ENCODE data around the gene TMCC2.

The TMCC2 gene

DNA sequence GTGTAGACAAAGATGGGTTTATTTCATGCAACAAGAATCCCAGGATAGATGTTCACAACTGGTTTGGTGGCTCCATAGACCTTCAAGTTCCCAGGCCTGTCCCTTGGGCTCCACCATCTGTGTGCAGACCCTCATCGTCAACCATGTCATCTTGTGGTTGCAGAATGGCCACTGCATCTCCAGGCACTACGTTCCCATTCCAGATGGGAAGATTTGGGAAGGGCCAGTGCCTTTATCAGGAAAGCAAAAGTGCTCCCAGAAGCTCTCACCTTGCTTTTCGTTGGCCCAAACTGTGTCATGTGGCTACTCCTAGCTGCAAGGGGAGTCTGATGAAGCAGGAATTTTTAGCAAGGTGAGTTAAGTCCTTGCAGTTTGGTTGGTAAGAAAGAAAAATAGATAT lies 12.8 kb downstream of the TMCC2 start:
- no peak for DNase-seq (ENCODE audit: low read depth in 2 of 2)

DNA sequence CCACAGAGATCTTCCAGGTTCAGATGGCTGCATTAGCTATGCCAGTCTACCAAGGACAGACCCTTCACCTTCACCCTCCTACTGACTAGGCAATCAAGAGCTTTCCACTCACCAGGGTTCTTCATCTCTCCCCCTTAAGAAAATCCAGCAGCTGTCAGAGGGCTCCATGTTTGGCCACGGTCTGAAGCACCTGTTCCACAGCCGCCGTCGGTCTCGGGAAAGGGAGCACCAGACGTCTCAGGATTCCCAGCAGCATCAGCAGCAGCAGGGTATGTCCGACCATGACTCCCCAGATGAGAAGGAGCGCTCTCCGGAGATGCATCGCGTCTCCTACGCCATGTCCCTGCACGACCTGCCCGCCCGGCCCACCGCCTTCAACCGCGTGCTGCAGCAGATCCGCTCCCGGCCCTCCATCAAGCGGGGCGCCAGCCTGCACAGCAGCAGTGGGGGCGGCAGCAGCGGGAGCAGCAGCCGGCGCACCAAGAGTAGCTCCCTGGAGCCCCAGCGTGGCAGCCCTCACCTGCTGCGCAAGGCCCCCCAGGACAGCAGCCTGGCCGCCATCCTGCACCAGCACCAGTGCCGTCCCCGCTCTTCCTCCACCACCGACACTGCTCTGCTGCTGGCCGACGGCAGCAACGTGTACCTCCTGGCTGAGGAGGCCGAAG lies 13.8 kb downstream of the TMCC2 start:
- DNase-seq (ENCODE audit: low read depth in 2 of 2): no peak

DNA sequence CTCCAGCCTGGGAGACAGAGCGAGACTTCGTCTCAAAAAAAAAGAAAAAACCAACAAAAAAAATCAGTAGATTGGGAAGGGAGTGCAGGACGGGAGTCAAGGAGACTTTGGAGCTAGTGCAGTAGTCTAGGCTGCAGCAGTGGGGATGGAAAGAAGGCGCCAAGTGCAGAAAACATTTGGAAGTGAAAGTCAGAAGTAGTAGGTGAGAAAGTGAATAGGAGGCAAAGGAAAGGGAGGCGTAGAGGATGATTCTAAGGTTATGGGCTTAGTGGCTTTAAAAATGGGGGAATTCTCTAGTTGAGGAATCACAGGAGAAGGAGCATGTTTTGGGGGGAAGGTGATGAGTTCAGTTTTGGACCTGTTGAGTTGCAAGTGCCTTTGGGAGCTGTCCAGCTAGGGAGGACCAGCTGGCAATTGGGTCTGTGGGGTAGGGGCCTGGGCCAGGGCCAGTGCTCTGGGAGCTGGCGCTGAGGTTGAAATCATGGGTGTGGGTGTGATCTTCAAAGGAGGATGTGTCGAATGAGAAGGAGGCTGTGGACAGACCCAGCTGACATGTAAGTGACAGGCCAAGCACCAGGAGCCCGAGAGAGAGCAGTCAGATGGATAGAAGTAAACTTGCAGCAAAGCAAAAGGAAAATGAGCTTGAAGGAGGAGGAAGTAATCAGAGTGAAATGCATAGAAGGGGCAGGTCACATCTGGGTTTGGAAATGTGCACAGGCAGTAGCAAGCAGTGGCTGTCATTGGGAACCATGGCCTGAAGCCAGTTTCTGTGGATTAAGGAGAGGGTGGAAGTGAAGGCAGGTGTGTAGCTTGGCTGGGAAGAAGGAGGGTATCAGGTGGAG lies 15.8 kb downstream of the TMCC2 start:
- DNase-seq (ENCODE audit: low read depth in 2 of 2): no peak

DNA sequence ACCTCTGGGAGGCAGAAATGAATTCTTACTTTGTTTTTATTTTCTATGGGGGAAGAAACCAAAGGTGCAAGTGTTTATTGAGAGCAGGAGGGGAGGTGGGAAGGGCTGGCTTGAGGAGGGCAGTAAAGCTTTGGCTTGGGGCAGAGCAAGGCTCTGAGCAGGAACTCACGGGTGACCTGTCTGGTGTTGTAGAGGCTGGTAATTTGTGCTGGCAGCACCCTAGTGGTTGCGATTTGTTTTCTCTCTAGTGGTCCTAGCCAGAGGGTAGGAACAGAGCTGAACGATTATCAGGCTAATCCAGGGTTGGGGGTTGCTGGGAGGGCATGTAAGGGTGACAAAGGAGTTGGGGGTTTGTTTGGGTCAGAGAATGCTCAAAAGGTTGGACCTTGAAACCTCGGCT lies 16.6 kb downstream of the TMCC2 start:
- no peak for DNase-seq (ENCODE audit: low read depth in 2 of 2)

DNA sequence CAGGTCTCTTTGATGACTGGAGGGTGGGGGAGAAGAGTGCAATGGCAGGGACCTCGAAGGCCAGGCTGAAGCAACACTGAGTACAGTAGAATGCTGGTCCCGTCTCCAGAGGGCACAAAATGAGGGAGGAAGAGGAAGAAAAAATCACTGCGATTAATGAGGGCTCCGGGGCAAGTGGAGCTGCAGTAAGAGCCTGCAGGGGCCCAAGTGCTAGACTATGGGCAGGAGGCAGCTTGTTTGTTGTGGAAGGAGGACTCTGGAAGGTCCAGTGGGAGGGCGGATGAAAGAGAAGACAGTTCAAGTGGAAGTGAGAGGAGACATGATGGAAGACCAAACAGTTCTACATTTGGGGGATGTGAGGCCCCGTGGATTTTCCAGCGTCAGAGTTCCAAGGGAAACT lies 17.4 kb downstream of the TMCC2 start:
- no peak for DNase-seq (ENCODE audit: low read depth in 2 of 2)

DNA sequence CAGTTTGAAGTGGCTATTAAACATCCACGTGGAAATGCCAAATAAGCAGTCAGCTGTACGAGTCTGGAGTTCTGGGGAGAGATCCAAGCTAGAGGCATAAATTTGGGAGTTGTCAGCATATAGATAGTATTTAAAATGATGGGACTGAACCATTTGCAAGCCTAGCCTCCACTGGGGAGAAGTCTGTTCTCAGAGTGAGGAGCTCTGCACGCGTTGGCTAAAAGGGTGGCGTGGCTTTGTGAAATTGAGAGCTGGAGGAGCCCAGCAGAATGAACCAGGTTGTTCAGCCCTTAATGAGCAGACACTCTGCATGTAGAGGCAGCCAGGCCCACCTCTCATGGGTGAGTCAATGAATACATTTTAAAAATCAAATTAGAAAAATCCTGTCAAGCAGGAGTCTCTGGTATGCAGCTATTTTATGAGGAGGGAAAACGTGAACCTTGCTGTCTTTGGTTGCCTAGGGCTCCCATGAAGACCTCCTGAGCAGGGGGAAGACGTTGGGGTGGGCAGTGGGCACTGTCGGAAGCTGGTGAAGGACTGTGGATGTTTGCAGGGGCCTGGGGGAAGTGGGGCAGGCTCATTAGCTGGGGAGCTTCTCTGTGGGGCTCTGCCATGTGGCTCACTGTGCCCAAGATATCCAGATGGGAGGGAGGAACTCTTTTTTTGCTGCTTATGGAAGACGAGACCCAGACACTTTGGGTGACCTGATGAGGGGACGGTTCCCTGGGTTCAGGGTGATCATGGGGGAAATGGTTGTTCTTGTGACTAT lies 18.8 kb downstream of the TMCC2 start:
- DNase-seq (ENCODE audit: low read depth in 2 of 2): no peak

DNA sequence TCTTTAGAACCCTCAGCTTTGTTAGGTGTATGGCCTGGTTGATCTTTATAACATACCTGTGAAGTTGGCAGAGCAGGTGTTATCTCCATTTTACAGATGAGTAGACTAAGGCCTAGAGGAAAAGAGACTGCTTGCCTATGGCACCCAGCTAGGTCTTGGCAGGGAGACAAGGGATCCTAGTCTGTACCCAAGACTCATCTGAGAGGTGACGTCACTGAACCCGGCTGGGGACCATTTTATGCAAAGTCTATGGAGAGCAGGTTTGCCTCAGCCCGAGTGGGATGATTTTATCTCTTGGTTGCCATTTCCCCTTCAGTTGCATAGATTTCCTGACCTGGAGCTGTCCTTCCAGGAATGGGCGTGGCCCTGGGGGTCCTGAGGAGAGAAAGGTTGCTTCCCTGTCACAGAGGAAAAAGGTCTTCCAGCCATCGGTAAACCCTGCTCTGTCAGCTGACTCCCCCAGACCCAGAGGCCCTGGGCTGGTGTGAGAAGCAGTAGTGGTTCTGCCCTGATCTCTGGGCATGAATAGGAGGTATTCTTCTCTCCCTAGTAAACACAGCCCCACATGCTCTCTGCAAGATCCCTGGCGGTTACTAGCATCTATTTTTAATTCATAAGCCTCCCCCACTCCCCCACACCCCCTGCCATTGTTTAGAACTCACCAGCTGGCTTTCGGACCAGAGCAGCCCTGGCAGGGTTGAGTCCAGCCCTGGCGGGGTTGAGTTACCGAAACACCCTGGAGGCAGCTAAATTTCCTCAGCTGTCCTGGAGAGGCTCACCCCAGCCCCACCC lies 19.6 kb downstream of the TMCC2 start:
- no peak for DNase-seq (ENCODE audit: low read depth in 2 of 2)

DNA sequence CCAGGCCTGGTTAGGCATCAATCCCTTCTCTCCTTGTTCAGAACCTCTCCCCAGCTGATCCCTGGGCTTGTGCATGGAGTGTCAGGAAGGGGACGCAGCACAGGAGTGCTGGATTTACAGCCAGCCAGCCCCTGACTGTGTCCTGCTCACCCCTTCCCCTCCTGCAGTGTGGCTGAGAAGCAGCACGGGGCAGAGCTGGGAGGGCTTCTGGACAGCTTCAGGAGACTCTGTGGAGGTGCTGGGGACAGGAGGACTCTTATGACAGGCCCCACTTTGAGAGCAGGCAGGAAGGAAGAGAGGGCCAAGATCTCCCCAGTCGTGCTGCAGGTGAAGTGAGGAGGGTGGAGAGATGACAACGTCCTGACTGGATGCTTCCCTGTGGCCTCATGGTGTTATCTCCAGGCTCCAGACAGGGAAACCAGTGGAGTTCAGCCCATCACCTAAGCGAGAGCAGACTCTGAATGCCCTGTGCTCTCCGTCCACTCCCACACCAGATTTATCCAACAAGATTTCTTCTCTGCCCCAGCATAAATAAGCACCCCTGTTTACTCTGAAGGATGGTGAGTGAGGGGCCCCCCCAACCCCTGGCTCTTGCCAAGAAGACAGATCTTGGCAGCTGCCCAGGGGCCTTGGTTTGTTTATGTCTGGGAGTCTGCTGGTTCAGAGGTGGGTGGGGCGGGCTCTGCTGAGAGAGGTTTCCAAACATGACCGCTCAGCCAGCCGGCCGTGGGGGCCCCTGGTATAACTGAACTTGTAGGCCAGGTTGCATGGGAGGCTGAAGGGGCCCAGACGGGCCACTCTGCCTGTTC lies 21.3 kb downstream of the TMCC2 start:
- no peak for DNase-seq (ENCODE audit: low read depth in 2 of 2)

DNA sequence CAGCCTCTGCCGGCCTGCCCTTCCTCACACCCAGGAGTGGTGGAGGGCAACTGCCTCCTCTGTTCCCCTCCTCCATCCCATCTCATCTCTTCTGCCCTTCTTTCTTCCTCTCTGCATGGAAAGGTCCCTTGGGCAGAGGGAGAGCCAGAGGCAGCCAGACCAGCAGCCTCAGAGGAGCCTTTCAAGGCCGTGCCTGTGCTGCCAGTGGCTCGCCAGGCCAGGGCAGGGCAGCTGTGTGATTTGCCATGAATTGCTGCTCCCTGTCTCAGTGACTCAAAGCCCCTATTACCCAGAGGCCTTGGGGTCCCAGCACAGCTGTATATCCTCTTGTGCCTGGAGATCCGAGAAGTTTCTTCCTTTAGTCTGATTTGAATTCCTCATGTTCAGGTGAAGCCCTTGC lies 21.9 kb downstream of the TMCC2 start:
- no peak for DNase-seq (ENCODE audit: low read depth in 2 of 2)

DNA sequence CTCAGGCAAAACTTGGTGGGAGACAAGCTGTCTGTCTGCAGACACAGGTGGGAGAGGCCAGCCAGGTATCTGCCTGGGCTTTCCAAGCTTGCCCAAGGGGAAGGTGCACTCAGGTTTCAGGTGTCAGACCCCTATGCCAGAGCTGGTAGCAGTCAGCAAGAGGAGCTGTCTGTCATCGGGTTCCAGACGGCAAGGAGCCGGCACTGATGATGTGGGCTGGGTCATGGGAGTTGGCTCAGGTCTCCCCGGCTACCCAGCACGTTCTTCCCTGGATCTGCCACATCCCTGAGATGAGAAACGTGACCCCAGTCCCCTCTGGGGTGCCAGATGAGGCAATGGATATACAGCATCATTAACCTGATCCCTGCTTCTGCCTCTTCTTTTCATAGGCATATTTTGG lies 23.0 kb downstream of the TMCC2 start:
- DNase-seq (ENCODE audit: low read depth in 2 of 2): no peak

DNA sequence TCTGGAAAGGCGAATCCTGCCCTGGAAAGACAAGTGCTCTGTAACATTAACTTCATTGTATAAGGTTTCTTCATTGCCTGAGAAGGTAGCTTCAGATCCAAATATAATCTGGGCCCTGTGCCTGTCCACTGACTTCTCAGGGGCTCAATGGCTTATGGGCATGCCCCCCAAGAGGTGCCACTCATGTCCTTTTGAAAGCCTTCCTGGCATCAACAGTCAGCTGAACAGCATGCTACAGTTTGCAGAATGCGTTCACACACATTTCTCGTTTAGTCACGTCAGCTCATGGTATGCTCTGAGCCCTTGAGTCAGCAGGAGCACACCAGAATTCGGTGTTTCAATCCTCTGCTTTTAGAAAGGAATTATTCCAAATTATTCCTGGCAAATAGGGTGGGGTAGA lies 23.8 kb downstream of the TMCC2 start:
- no peak for DNase-seq (ENCODE audit: low read depth in 2 of 2)

DNA sequence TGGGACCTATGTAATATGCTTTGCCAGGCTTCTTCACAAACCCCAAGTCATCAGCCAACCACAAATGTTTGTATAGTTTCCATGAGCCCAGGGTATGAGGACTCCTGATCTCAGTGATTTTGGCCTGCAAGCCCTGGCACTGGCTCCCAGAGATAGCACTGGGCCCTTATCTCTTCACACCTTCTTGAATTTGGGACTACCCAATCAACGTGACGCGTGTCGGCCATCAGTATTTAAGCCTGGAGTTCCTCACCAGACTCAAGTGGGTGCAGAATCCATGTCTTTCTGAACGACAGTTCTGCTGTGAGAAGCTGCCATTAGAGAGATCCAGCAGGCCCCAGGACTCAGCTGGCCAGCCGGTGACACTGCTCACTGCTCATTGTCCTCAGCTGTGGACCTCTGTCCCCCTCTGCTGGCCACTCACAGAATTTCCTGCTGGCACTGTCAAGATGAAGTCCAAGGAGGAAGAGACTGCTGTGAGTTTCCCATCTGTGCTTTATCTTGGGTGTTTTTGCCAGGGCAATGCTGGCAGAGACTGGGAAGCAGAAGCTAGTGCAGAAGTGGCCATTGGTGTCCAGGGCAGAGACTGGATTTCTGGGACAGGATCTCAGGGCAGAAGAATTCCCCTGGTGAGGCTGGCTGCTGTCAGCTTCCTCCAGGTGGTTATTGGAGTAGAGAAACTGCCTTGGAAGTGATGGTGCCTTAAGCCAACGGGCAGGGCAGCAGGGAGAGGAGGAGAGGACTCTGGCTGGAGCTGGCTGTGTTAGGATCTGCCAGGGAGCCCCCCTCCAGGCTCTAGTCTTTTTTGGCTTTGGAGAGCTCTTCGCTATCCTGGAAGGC lies 28.4 kb downstream of the TMCC2 start:
- no peak for DNase-seq (ENCODE audit: low read depth in 2 of 2)

DNA sequence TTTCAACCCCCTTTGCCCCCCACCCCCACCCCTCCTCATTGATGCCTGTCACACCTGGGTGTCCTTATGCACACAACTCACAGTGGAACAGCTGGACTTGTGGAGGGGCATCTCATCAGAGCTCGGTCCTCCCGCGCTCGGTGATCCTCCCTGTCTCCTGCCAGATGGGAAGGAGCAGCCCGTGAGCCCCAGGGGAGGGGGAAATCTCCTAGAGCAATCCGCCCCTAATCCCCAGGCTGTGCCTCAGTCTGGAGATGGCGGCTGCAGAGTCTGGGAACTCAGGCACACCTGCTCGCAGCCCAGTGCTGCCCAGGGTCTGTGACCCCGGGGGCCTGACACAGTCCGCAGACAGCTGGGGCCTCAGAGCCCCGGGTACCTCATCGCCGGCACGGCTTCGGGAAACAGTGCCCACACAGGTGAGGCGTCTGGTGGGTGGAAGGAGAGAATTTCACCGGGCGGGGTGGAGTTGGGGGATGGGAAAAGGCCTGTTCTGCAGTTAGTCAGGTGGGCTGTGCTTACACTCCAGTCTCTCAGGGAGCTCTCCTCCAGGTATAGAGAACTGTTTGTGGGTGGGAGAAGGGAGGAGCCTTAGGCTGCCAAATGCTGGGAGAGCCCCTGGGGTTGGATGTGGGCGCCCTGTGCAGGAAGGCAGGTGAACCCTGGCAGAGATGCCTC lies 29.3 kb downstream of the TMCC2 start:
- DNase-seq (ENCODE audit: low read depth in 2 of 2): no peak

DNA sequence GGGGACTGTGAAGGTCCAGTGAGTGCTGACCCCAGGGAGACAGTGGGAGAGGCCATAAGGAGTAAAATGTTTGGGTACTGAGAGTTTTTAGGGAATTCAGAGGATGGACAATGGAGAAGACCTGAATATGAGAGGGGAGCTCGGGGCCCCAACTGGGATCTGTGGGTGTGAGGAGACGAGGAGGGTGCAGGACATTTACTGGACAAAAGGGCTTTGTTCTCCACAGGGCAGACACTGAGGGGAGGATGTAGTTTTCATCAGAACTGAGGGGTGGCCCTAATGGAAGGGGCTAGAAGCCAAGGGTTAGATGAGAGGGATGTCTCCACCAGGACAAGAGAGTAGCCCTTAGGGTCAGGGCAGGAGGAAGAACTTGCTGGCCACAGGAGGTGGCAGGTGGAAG lies 30.0 kb downstream of the TMCC2 start:
- DNase-seq (ENCODE audit: low read depth in 2 of 2): no peak

DNA sequence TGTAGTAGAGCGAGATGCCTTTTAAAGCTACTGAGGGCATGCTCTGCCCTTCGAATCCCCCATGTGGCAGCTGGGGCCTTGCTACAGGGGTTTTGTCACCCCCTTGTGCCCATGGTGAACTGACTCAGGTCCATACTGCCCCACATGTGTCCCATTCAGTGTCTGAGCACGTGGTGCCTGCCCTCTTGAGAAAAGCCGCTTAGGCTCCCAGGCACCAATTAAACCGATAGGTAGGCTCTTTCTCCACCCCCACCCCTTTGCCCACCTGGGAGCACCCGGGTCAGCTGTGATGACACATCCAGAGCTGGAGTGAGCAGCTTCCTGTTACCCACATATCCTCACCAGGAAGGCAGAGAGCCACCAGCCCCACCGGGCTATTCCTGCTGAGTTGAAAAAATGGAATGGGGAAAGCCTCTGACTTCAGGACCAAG lies 30.5 kb downstream of the TMCC2 start:
- no peak for DNase-seq (ENCODE audit: low read depth in 2 of 2)

DNA sequence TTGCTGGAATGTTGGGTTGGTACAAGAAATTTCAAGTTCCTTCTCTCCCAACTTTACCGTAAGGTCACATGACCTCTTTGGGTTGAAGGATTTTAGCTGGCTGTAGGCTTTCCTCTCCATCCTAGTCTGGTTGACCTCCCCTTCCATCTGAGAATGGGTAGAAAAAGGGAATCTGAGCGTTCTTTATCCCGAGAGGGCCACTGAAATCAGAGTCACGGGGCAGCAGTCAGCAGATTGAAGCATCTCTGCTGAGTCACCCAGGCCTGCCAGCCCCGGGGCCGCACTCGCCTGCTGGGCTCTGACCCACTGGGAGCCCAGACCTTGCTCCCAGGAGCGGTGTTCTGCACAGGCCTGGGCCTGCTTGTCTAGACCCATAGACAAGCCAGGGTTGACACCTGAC lies 31.0 kb downstream of the TMCC2 start:
- no peak for DNase-seq (ENCODE audit: low read depth in 2 of 2)

DNA sequence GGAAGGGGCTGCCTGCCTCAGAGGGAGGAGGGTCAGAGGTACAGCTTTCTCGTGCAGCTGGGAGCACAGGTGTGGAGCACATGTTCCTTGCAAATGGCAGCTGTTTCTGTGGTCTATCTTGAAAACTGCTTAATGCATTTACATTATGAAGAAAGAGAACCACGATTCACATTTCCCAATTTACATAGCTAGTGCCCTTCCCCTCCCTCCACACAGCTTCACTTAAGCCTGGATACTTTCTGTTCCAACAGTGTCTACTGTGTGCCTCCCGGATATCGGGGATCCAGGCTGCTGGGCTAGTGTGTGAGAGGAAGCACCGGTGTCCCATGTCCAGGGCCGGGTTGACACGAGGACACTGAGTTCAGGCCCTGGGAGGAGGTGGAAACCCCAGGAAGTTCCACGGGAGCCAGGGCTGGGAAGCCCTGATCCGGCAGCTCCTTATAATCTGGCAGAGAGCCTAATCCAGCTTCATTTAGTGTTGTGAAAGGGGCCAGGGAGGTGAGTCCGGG lies 31.6 kb downstream of the TMCC2 start:
- no peak for DNase-seq (ENCODE audit: low read depth in 2 of 2)

DNA sequence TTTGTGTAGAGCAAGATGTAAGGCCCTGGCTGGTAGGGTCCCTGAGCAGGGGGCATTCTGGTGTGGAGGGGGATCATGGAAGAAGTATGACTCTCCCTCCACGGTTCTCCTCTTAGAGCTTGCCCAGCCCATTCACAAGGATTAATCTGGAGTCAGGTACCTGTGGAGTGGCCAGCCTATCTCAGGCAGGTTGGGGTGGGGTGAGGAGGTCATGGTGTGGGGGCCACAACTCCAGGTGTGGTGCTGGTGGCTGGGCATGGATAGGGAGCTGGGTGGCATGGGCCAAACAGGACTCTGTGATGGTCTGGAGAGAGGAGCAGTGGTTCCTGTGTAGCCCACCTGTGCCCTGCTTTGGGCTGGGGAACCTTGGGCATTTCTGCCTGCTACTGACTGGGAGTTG lies 32.3 kb downstream of the TMCC2 start:
- no peak for DNase-seq (ENCODE audit: low read depth in 2 of 2)
